Upper lobe of left lung (tissue), 6 donors: Measurements from ENCODE around the gene ST6GALNAC2. TPM values are rescaled to one million over a fixed set of nuclear protein-coding genes. Genes with fewer than 3 reads are reported as not detected.

Experiments
- ATAC-seq, 2 donors: fragments of 200-7000 bp; cut with Tn5 transposase; one replicate each; pipeline ENCODE4 v1.9.1; 2022; ENCODE audit warnings: mild to moderate bottlenecking in 2 of 2, moderate library complexity in 2 of 2; ENCODE audit not compliant: low FRiP score in 2 of 2
- DNase-seq, 2 donors: peaks; one replicate each; pipeline ENCODE4 v3.0.0-alpha.2; 2019 to 2020
- H3K27ac ChIP-seq, 4 donors: fragments of 200-600 bp; sonication (generic); one replicate each; pipeline ENCODE4 v1.5.1; 2016 to 2019
- H3K27me3 ChIP-seq, 4 donors: fragments of 200-600 bp; sonication (generic); one replicate each; pipeline ENCODE4 v1.5.1; 2017 to 2019
- H3K36me3 ChIP-seq, 4 donors: fragments of 200-600 bp; sonication (generic); one replicate each; pipeline ENCODE4 v1.5.1; 2016 to 2019
- H3K4me1 ChIP-seq, 4 donors: fragments of 200-600 bp; sonication (generic); one replicate each; pipeline ENCODE4 v1.5.1; 2018 to 2019
- H3K4me3 ChIP-seq, 4 donors: fragments of 200-600 bp; sonication (generic); one replicate each; pipeline ENCODE4 v1.5.1; 2017 to 2019; ENCODE audit warnings: mild to moderate bottlenecking in 2 of 4, moderate library complexity in 1 of 4
- H3K9me3 ChIP-seq, 4 donors: fragments of 200-600 bp; sonication (generic); one replicate each; pipeline ENCODE4 v1.5.1; 2018 to 2019
- CTCF ChIP-seq, 6 experiments: fragments of 450-650 bp in 4 of 6; fragments of 200-600 bp in 2 of 6; sonication (generic) in 2 of 6; IDR thresholded peaks; one replicate each; pipeline ENCODE4 v1.5.1; 2016 to 2019; ENCODE audit warnings: antibody characterized with exemption in 6 of 6
- EP300 ChIP-seq, 4 donors: sonication (generic); formaldehyde crosslinking; IDR thresholded peaks; one replicate each; pipeline ENCODE4 v1.5.1; 2017; ENCODE audit warnings: antibody characterized with exemption in 4 of 4, control low read depth in 2 of 4
- POLR2A ChIP-seq, 4 donors: fragments of 450-650 bp; IDR thresholded peaks; one replicate each; pipeline ENCODE4 v1.5.1; 2016 to 2017; ENCODE audit warnings: antibody characterized with exemption in 4 of 4, mild to moderate bottlenecking in 2 of 4
- POLR2AphosphoS5 ChIP-seq, 2 donors: sonication (generic); formaldehyde crosslinking; IDR thresholded peaks; one replicate each; pipeline ENCODE4 v1.5.1; 2017; ENCODE audit warnings: antibody characterized with exemption in 2 of 2
- WGBS, 2 donors: methylation state at CpG; one replicate each; pipeline ENCODE4 v1.1.5; 2017 to 2018; 5-methylcytosine and 5-hydroxymethylcytosine counted together
- total RNA-seq, 6 donors: library from RNA; depleted of rRNA in 4 of 6; stranded (reverse); fragments of >200 nt in 4 of 6; gene quantifications; one replicate each; pipeline versions ENCODE4 v1.1.0 to v1.2.1, GENCODE V29; 2016 to 2021
- donor health status: DM: no; HTN: no; CAD: no; lungs with moderate emphysema.
- donor health status: DM: no; HTN: yes; CAD: no; lungs with severe emphysema.

The ST6GALNAC2 gene
- total RNA-seq, 6 donors from 2014 or later: 24.4 to 63.5 (median 39.8) TPM

GRCh38 chr17:76543482-76543825, 42.2 kb downstream of the ST6GALNAC2 start:
- H3K27me3 ChIP-seq: peaks cover 0 to 2% (median under 1%) of the 10 kb centered on the region in 4 donors
- no peaks in the 10 kb centered on the region for H3K36me3 ChIP-seq
- no peaks in the 10 kb centered on the region for H3K9me3 ChIP-seq
- peak overlapping the region in 3 of 4 donors; percentile 67 to 79 (median 74) for H3K27ac ChIP-seq
- peaks cover 58 to 76% (median 73%) of the 10 kb centered on the region in 4 donors for H3K4me1 ChIP-seq
- ATAC-seq (no peak), DNase-seq (no peak)
- H3K4me3 ChIP-seq: no peak overlapping the region
- no peak for TF ChIP-seq POLR2AphosphoS5 (IDR thresholded peaks at IDR 0.05)
- no peak for TF ChIP-seq POLR2A (IDR thresholded peaks at IDR 0.05)
- no peak for TF ChIP-seq EP300 (IDR thresholded peaks at IDR 0.05)
- no peak for TF ChIP-seq CTCF (IDR thresholded peaks at IDR 0.05)
- WGBS, 2 donors: 57 to 58% methylated on average over 6 of the region's 6 CpGs

GRCh38 chr17:76542984-76543383, 42.7 kb downstream of the ST6GALNAC2 start:
- DNase-seq: peak in 1 of 2 donors; percentile 40
- 69 to 82% methylated on average over 4 to 8 of the region's 8 CpGs for WGBS, 2 donors
- Histone ChIP-seq H3K36me3 (no peaks in the 10 kb centered on the region), H3K27me3 (peaks cover 0 to 7% (median 4%) of the 10 kb centered on the region in 4 donors), H3K9me3 (no peaks in the 10 kb centered on the region), H3K4me3 (no peak overlapping the region), H3K4me1 (peaks cover 63 to 78% (median 77%) of the 10 kb centered on the region in 4 donors), H3K27ac (peak overlapping the region in 2 of 4 donors; percentile 67 to 79)
- ATAC-seq: no peak
- no peak for TF ChIP-seq CTCF (IDR thresholded peaks at IDR 0.05)
- no peak for TF ChIP-seq EP300 (IDR thresholded peaks at IDR 0.05)
- no peak for TF ChIP-seq POLR2AphosphoS5 (IDR thresholded peaks at IDR 0.05)
- no peak for TF ChIP-seq POLR2A (IDR thresholded peaks at IDR 0.05)

- DNase-seq (no peak), ATAC-seq (no peak)
- Histone ChIP-seq H3K36me3 (no peaks in the 10 kb centered on the region), H3K27me3 (peaks cover 0 to 11% (median 8%) of the 10 kb centered on the region in 4 donors), H3K4me3 (no peak overlapping the region), H3K27ac (no peak overlapping the region), H3K4me1 (peaks cover 67 to 82% (median 79%) of the 10 kb centered on the region in 4 donors), H3K9me3 (no peaks in the 10 kb centered on the region)
- TF ChIP-seq CTCF (IDR thresholded peaks at IDR 0.05) (no peak), POLR2A (IDR thresholded peaks at IDR 0.05) (no peak), POLR2AphosphoS5 (IDR thresholded peaks at IDR 0.05) (no peak), EP300 (IDR thresholded peaks at IDR 0.05) (no peak)
- 76 to 87% methylated on average over 10 of the region's 10 CpGs for WGBS, 2 donors
These were observed 43.1 kb downstream of the ST6GALNAC2 start for GRCh38 chr17:76542566-76542971.

- DNase-seq: no peak
- no peak for ATAC-seq
- no peak overlapping the region for H3K4me3 ChIP-seq
- 85 to 87% methylated on average over 10 of the region's 10 CpGs for WGBS, 2 donors
- no peak overlapping the region for H3K27ac ChIP-seq
- TF ChIP-seq POLR2AphosphoS5 (IDR thresholded peaks at IDR 0.05) (no peak), POLR2A (IDR thresholded peaks at IDR 0.05) (no peak), EP300 (IDR thresholded peaks at IDR 0.05) (no peak), CTCF (IDR thresholded peaks at IDR 0.05) (no peak)
- H3K4me1 ChIP-seq: peaks cover 64 to 82% (median 77%) of the 10 kb centered on the region in 4 donors
- peaks cover 0 to 15% (median 10%) of the 10 kb centered on the region in 4 donors for H3K27me3 ChIP-seq
- H3K36me3 ChIP-seq: no peaks in the 10 kb centered on the region
- H3K9me3 ChIP-seq: no peaks in the 10 kb centered on the region
These were observed 43.8 kb downstream of the ST6GALNAC2 start for GRCh38 chr17:76541739-76542454.
